HepG2 (cell line): ENCODE measurements around the gene TTBK1. TPM values are rescaled to one million over a fixed set of nuclear protein-coding genes. Genes with fewer than 3 reads are reported as not detected.

Experiments
- ARNTL ChIP-seq: sonication (generic); formaldehyde crosslinking; IDR thresholded peaks from 2 replicates; pipeline ENCODE4 v1.4.0; 2020; ENCODE audit warnings: mild to moderate bottlenecking, missing genetic modification reagents
- CCDC6 ChIP-seq: sonication (generic); formaldehyde crosslinking; IDR thresholded peaks from 2 replicates; pipeline ENCODE4 v1.8.1; 2022; ENCODE audit warnings: mild to moderate bottlenecking, missing genetic modification reagents, moderate library complexity
- HMG20A ChIP-seq: IDR thresholded peaks from 2 replicates; pipeline ENCODE4 v1.6.1; 2016; ENCODE audit warnings: borderline replicate concordance
- MED13 ChIP-seq: sonication (generic); formaldehyde crosslinking; IDR thresholded peaks from 2 replicates; pipeline ENCODE4 v1.5.0; 2020; ENCODE audit warnings: missing genetic modification reagents
- MEIS2 ChIP-seq: sonication (generic); formaldehyde crosslinking; IDR thresholded peaks from 2 replicates; pipeline ENCODE4 v1.9.0; 2021; ENCODE audit warnings: mild to moderate bottlenecking, missing genetic modification reagents
- THRA ChIP-seq: sonication (generic); formaldehyde crosslinking; IDR thresholded peaks from 2 replicates; pipeline ENCODE4 v1.4.0; 2020; ENCODE audit warnings: missing genetic modification reagents, borderline replicate concordance
- TOE1 ChIP-seq: sonication (generic); formaldehyde crosslinking; IDR thresholded peaks from 2 replicates; pipeline ENCODE4 v1.4.0; 2020; ENCODE audit warnings: mild to moderate bottlenecking, missing genetic modification reagents
- ZBTB10 ChIP-seq: sonication (generic); formaldehyde crosslinking; IDR thresholded peaks from 2 replicates; pipeline ENCODE4 v1.4.0; 2020; ENCODE audit warnings: missing genetic modification reagents, borderline replicate concordance
- ZFP91 ChIP-seq: sonication (generic); formaldehyde crosslinking; IDR thresholded peaks from 2 replicates; pipeline ENCODE4 v1.9.0; 2022; ENCODE audit warnings: missing genetic modification reagents, mild to moderate bottlenecking, borderline replicate concordance
- ZGPAT ChIP-seq: IDR thresholded peaks from 2 replicates; pipeline ENCODE4 v1.6.1; 2016; ENCODE audit warnings: mild to moderate bottlenecking
- ZNF263 ChIP-seq: sonication (generic); formaldehyde crosslinking; IDR thresholded peaks from 2 replicates; pipeline ENCODE4 v1.4.0; 2020; ENCODE audit warnings: missing genetic modification reagents
- ZNF275 ChIP-seq: sonication (generic); formaldehyde crosslinking; IDR thresholded peaks from 2 replicates; pipeline ENCODE4 v1.8.0; 2022; ENCODE audit warnings: missing genetic modification reagents, mild to moderate bottlenecking, inconsistent platforms, borderline replicate concordance
- ZNF282 ChIP-seq: fragments of 450-650 bp; IDR thresholded peaks from 2 replicates; pipeline ENCODE4 v1.6.1; 2018; ENCODE audit not compliant: partially characterized antibody
- ZNF484 ChIP-seq: sonication (generic); formaldehyde crosslinking; IDR thresholded peaks from 2 replicates; pipeline ENCODE4 v1.5.1; 2020; ENCODE audit warnings: mild to moderate bottlenecking, low read depth, missing genetic modification reagents, borderline replicate concordance
- ZNF644 ChIP-seq: IDR thresholded peaks from 2 replicates; pipeline ENCODE4 v1.6.1; 2016; ENCODE audit warnings: low read depth
- ZNF761 ChIP-seq: sonication (generic); formaldehyde crosslinking; conservative IDR thresholded peaks from 2 replicates; pipeline ENCODE4 v1.4.0; 2020; ENCODE audit warnings: mild to moderate bottlenecking, missing genetic modification reagents
- ZNF891 ChIP-seq: sonication (generic); formaldehyde crosslinking; IDR thresholded peaks from 2 replicates; pipeline ENCODE4 v1.5.0; 2020; ENCODE audit warnings: mild to moderate bottlenecking, missing genetic modification reagents
- polyA plus RNA-seq, 8 experiments: library from polyadenylated mRNA; depleted of rRNA in 3 of 8; stranded (reverse) in 7 of 8; unstranded in 1 of 8; fragments of >200 nt; fragmentation: Illumina TruSeq in 4 of 8; extraction: Trizol in 4 of 8; gene quantifications; 2 replicates each; pipeline versions ENCODE4 v1.2.1 to v1.2.3, GENCODE V29; 2011 to 2016; ENCODE audit warnings: low read depth in 4 of 8, missing spikeins in 1 of 8, mixed read lengths in 1 of 8; ENCODE audit not compliant: insufficient read depth in 1 of 8
- total RNA-seq, 5 experiments: library from RNA; depleted of rRNA; stranded (reverse); fragments of >200 nt; fragmentation: Illumina TruSeq; extraction: Trizol; gene quantifications; 2 replicates each; pipeline ENCODE4 v1.2.3, GENCODE V29; 2016; ENCODE audit warnings: low read depth in 1 of 5

TTBK1 gene
- total and polyA plus RNA-seq, 2 of the 13 experiments (the other 11 are each of a cell fraction or from before 2014, with no cell fraction given): 0.24 to 0.33 TPM

- TF ChIP-seq CCDC6 (CRISPR knock-in tag) (peak; percentile 99), ZNF891 (CRISPR knock-in tag) (no peak; the same call in none of the 2 replicates), TOE1 (CRISPR knock-in tag) (peak; percentile 49; the same call in 1 of the 2 replicates), ZNF761 (peak; percentile 93), ZNF484 (CRISPR knock-in tag) (peak; percentile 59; the same call in 1 of the 2 replicates), ZNF263 (CRISPR knock-in tag) (peak; percentile 96), ZNF275 (CRISPR knock-in tag) (no peak), ZFP91 (CRISPR knock-in tag) (peak; percentile 44; the same call in 1 of the 2 replicates), ARNTL (CRISPR knock-in tag) (peak; percentile 99), MED13 (CRISPR knock-in tag) (0 out of 2 replicates have a peak, but pooled peaks have one; percentile 44), ZGPAT (CRISPR knock-in tag) (peak; percentile 83; the same call in 1 of the 2 replicates), THRA (peak; percentile 64; the same call in 1 of the 2 replicates), ZNF282 (no peak), ZNF644 (CRISPR knock-in tag) (0 out of 2 replicates have a peak, but pooled peaks have one; percentile 59), MEIS2 (peak; percentile 89), ZBTB10 (peak; percentile 88), HMG20A (CRISPR knock-in tag) (peak; percentile 36; the same call in 1 of the 2 replicates)
Observed at GRCh38 chr6:43228951-43229802, 14.1 kb upstream of the TTBK1 start, which contains the start of gene DNPH1 (continued).
